ENCODE data around the gene SERGEF.

- TF ChIP-seq, protein P1, sequence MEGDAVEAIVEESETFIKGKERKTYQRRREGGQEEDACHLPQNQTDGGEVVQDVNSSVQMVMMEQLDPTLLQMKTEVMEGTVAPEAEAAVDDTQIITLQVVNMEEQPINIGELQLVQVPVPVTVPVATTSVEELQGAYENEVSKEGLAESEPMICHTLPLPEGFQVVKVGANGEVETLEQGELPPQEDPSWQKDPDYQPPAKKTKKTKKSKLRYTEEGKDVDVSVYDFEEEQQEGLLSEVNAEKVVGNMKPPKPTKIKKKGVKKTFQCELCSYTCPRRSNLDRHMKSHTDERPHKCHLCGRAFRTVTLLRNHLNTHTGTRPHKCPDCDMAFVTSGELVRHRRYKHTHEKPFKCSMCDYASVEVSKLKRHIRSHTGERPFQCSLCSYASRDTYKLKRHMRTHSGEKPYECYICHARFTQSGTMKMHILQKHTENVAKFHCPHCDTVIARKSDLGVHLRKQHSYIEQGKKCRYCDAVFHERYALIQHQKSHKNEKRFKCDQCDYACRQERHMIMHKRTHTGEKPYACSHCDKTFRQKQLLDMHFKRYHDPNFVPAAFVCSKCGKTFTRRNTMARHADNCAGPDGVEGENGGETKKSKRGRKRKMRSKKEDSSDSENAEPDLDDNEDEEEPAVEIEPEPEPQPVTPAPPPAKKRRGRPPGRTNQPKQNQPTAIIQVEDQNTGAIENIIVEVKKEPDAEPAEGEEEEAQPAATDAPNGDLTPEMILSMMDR (IDR thresholded peaks at IDR 0.05) = no peak
- no peak for TF ChIP-seq POLR2A (IDR thresholded peaks at IDR 0.05)
- TF ChIP-seq EP300 (IDR thresholded peaks at IDR 0.05) = no peak
These were observed 9.6 kb upstream of the SERGEF start for GRCh38 chr11:18022419-18022818.

Measured in tibial nerve (tissue), 4 donors.